Mesothelial cell of epicardium (in vitro differentiated cells): ENCODE results near the gene KAZN. TPM values are rescaled to one million over a fixed set of nuclear protein-coding genes. Genes with fewer than 3 reads are reported as not detected.
A peak's percentile ranks its signal among the peaks of the same experiment; 100 is the strongest.

Source experiments
- DNase-seq, 2 experiments: peaks; one replicate each; pipeline ENCODE4 v3.0.0; 2021; ENCODE audit warnings: low spot score in 2 of 2; ENCODE audit not compliant: unreplicated experiment in 2 of 2
- H3K27ac Mint-ChIP-seq: 2 replicates; pipeline ENCODE4 v1.8.0; 2021; ENCODE audit warnings: mixed read lengths
- H3K27me3 Mint-ChIP-seq: 2 replicates; pipeline ENCODE4 v1.8.0; 2021; ENCODE audit warnings: low read depth, mixed read lengths
- H3K36me3 Mint-ChIP-seq: 2 replicates; pipeline ENCODE4 v1.8.0; 2021; ENCODE audit warnings: mixed read lengths
- H3K4me1 Mint-ChIP-seq: 2 replicates; pipeline ENCODE4 v1.8.0; 2021; ENCODE audit warnings: mixed read lengths
- H3K4me3 Mint-ChIP-seq: 2 replicates; pipeline ENCODE4 v1.8.0; 2021; ENCODE audit warnings: mild to moderate bottlenecking, moderate library complexity, mixed read lengths
- H3K9me3 Mint-ChIP-seq: 2 replicates; pipeline ENCODE4 v1.8.0; 2021; ENCODE audit warnings: mixed read lengths
- total RNA-seq: library from RNA; stranded (reverse); gene quantifications from 3 replicates; pipeline ENCODE4 v1.2.1, GENCODE V29; 2021
- TF ChIP-seq, protein P1 (sequence below): fragments of 200-600 bp; sonication (generic); IDR thresholded peaks from one replicate; pipeline ENCODE4 v1.5.0; 2021; ENCODE audit warnings: antibody characterized with exemption; ENCODE audit not compliant: unreplicated experiment

Gene KAZN
- total RNA-seq, 1 donor from 2014 or later = 38.4 TPM

DNA sequence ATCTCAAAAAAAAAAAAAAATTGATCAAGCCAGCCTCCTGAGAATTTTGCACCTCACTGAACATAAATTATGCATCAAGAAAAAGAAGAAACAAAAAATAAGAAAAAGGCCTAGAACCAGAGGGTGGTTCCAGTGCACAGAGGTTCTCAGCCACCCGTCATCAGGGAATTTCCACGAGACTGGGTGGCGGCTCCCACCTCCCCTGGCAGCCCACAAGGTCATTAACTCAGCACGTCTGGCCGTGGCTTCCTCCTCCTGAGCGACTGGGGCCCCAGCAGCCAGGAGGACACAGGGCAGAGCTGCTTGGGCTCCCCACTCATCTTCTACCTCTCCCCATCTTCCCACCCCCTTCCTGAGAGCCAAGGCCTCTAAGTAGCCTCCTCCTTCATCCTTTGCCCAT lies 539.3 kb downstream of the KAZN start:
- peaks cover under 1% of the 10 kb centered on the region for H3K36me3 Mint-ChIP-seq
- DNase-seq = no peak
- H3K27ac Mint-ChIP-seq = no peak overlapping the region
- H3K9me3 Mint-ChIP-seq = peaks cover 1% of the 10 kb centered on the region
- TF ChIP-seq, protein P1, sequence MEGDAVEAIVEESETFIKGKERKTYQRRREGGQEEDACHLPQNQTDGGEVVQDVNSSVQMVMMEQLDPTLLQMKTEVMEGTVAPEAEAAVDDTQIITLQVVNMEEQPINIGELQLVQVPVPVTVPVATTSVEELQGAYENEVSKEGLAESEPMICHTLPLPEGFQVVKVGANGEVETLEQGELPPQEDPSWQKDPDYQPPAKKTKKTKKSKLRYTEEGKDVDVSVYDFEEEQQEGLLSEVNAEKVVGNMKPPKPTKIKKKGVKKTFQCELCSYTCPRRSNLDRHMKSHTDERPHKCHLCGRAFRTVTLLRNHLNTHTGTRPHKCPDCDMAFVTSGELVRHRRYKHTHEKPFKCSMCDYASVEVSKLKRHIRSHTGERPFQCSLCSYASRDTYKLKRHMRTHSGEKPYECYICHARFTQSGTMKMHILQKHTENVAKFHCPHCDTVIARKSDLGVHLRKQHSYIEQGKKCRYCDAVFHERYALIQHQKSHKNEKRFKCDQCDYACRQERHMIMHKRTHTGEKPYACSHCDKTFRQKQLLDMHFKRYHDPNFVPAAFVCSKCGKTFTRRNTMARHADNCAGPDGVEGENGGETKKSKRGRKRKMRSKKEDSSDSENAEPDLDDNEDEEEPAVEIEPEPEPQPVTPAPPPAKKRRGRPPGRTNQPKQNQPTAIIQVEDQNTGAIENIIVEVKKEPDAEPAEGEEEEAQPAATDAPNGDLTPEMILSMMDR = no peak
- peaks cover 18% of the 10 kb centered on the region for H3K4me1 Mint-ChIP-seq
- no peak overlapping the region for H3K4me3 Mint-ChIP-seq
- H3K27me3 Mint-ChIP-seq = peaks cover 2% of the 10 kb centered on the region

DNA sequence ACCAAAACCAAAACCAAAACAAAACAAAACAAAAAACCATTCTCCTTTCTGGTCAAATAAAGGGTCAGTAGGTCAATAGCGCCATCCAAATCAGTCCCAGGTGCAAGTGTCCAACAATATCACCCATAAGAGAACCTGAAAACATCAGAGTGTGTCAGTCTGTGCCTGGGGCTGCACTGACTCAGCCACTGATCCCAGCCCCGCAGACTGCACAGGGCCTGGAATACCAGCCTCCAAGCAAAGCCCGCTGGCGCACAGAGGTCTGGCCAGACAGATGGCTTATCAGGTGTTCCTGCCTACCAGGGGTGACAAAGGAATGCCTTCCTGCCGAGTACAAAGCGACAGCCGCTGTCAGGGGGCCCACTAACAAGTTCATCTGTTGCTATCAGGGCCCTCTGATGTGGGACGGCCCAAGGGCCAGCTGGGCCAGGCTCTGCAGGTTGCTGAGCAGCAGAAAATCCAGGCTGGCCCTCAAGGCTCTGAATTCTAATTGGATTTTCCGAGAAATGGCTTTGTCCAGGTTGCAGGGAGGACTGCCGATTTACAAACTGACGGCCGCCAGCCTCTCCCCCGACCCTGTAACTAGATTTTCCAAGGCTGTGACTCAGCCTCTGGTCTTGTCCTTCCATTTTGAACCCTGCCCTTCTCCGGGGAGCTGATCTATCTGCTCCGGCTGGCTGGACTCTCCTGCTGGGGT lies 541.3 kb downstream of the KAZN start:
- H3K9me3 Mint-ChIP-seq = peaks cover 7% of the 10 kb centered on the region

DNA sequence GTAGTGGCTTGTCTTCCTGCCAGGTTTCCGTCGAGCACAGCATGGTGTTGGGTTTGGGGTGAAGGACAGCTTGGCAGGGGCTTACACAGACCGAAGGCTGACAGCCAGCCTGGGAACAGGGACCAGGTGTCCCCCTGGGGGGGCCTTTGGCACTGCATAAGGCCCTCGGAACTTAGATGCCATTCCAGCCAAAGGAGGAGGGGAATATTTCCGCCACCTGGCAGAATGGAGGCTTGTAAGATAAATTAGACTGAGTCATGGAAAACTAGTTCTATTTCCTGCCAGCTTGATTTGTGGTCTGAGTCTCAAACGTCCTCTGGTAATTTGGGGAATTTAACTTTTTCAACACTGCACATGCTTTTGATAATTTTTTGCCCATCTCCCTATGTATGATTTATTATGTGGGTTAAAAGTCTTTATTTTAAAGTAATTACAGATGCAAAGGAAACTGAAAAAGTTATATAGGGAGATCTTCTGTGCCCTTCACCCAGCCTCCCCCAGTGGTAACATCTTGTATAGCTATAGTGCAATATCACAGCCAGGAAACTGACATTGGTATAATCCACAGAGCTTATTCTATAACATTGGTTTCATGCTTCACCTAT lies 543.6 kb downstream of the KAZN start:
- Mint-ChIP-seq H3K4me3 (no peak overlapping the region), H3K9me3 (peaks cover 7% of the 10 kb centered on the region), H3K27me3 (peaks cover 2% of the 10 kb centered on the region), H3K36me3 (peaks cover 6% of the 10 kb centered on the region), H3K27ac (peak overlapping the region; percentile 76), H3K4me1 (peaks cover 18% of the 10 kb centered on the region)
- no peak for DNase-seq
- TF ChIP-seq, protein P1 = no peak

More for the DNA sequence above, 541.3 kb downstream of the KAZN start:
- Mint-ChIP-seq H3K4me3 (no peak overlapping the region), H3K4me1 (peaks cover 18% of the 10 kb centered on the region), H3K27ac (peak overlapping the region; percentile 48), H3K27me3 (peaks cover 2% of the 10 kb centered on the region), H3K36me3 (peaks cover 6% of the 10 kb centered on the region)
- no peak for DNase-seq
- TF ChIP-seq, protein P1 = no peak

DNA sequence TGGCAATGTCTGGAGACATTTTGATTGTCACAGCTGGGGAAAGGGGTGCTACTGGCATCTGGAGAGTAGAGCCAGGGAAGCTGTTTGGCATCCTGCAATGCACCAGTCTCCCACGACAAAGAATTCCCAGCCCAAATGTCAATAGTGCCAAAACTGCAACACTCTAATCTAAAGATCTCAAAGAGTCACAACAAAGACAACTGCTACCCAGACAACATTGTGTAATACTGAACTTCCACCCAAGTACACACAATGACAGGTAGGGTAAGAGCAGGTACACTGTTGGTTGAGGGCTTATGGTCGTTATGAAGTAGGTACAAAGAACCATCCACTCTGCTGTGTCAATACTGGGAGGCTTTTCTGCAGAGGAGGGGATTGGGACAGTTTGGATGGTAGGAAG lies 546.8 kb downstream of the KAZN start:
- Mint-ChIP-seq H3K9me3 (peaks cover 7% of the 10 kb centered on the region), H3K27me3 (peaks cover 2% of the 10 kb centered on the region), H3K4me1 (peaks cover 12% of the 10 kb centered on the region), H3K27ac (no peak overlapping the region), H3K4me3 (no peak overlapping the region), H3K36me3 (peaks cover 6% of the 10 kb centered on the region)
- no peak for DNase-seq
- TF ChIP-seq, protein P1 = no peak

DNA sequence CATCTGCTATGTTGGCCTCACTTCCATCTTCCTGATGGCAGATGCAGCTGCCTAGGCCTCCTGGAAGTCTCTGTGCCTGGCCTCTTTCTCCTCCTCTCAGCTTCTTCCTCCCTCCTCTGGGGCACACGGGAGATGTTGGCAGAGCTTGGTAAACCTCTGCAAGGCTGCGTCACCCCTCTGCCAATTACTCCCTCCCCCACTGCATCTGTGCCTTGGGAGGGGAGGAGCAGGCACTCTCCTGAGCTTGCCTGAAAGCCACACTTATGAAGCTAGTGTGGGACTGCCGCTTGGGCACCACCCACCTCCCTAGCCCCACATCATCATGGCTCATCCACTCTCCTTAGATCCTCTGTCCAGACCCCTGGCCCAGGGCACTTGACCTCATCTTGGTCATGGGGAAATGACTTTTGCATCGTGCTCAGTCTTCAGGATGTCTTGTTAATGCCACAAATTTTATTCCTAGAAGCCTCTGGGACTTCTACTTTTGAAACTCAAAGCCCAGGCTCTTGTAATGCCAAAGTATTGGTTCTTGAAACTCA lies 547.7 kb downstream of the KAZN start:
- no peak overlapping the region for H3K27ac Mint-ChIP-seq
- TF ChIP-seq, protein P1 = no peak
- peaks cover 14% of the 10 kb centered on the region for H3K4me1 Mint-ChIP-seq
- H3K4me3 Mint-ChIP-seq = no peak overlapping the region
- H3K27me3 Mint-ChIP-seq = no peaks in the 10 kb centered on the region
- DNase-seq = no peak
- H3K36me3 Mint-ChIP-seq = peaks cover 6% of the 10 kb centered on the region
- H3K9me3 Mint-ChIP-seq = peaks cover 12% of the 10 kb centered on the region
